ENCODE results near the gene VAV2.

GRCh38 chr9:133858771-133859170 is 133.4 kb downstream of the VAV2 start:
- no peak for TF ChIP-seq CTCF (IDR thresholded peaks at IDR 0.05)
- no peak for TF ChIP-seq POLR2A (IDR thresholded peaks at IDR 0.05)
